ENCODE measurements around the gene RAB10. TPM values are rescaled to one million over a fixed set of nuclear protein-coding genes. Genes with fewer than 3 reads are reported as not detected.

RAB10 gene
- total RNA-seq, 1 experiment from 2014 or later, result 138 TPM

GRCh38 chr2:26017464-26018183 lies 16.3 kb upstream of the RAB10 start:
- Histone ChIP-seq H3F3A (ENCODE audit: low read length, unreplicated experiment) (peaks cover 14% of the 10 kb centered on the region), H2AFZ (ENCODE audit: low read length) (no peak overlapping the region), H3K9me2 (replicated peaks; ENCODE audit: low read length) (no peaks in the 10 kb centered on the region), H3K4me1 (ENCODE audit: insufficient read depth, low read length) (peaks cover 32% of the 10 kb centered on the region), H3K4me2 (ENCODE audit: low read length) (peak overlapping the region; percentile 22; the same call in 1 of the 2 replicates), H3K27me3 (ENCODE audit: low read length) (no peaks in the 10 kb centered on the region), H3K9me3 (ENCODE audit: low read length) (no peaks in the 10 kb centered on the region), H3K9ac (ENCODE audit: low read length) (peak overlapping the region; percentile 29; the same call in 1 of the 2 replicates), H3K79me2 (ENCODE audit: low read length) (no peaks in the 10 kb centered on the region), H3K36me3 (ENCODE audit: low read depth, low read length) (no peaks in the 10 kb centered on the region), H3K27ac (ENCODE audit: low read length) (peak overlapping the region; percentile 77), H3K4me3 (ENCODE audit: low read length) (no peak overlapping the region), H4K20me1 (ENCODE audit: low read length) (no peaks in the 10 kb centered on the region)
- DNase-seq, result no peak
- no TSS peak for BruUV-seq (replicated peaks)
- ChIA-PET CTCF (interaction anchor here (0.6 kb wide), 1 partner anchor 17 kb away, joined by 3 read pairs; no protein-coding TSS in a partner anchor), POLR2A (ENCODE audit: unreplicated experiment) (interaction anchor here (0.5 kb wide), 1 partner anchor 12 kb away, joined by 8 read pairs; no protein-coding TSS in a partner anchor)
- intact Hi-C loops (cut with micrococcal nuclease), result no loop called here
- TF ChIP-seq EZH2phosphoT487 (IDR thresholded peaks at IDR 0.05; ENCODE audit: borderline replicate concordance, low read length), result no peak
- TF ChIP-seq CTCF (conservative IDR thresholded peaks at IDR 0.05; ENCODE audit: low read depth, low read length), result no peak
- TF ChIP-seq EZH2 (IDR thresholded peaks at IDR 0.05; ENCODE audit: low read length, unreplicated experiment), result no peak
- no peak; the same call in 1 of the 2 replicates for ATAC-seq

DNA sequence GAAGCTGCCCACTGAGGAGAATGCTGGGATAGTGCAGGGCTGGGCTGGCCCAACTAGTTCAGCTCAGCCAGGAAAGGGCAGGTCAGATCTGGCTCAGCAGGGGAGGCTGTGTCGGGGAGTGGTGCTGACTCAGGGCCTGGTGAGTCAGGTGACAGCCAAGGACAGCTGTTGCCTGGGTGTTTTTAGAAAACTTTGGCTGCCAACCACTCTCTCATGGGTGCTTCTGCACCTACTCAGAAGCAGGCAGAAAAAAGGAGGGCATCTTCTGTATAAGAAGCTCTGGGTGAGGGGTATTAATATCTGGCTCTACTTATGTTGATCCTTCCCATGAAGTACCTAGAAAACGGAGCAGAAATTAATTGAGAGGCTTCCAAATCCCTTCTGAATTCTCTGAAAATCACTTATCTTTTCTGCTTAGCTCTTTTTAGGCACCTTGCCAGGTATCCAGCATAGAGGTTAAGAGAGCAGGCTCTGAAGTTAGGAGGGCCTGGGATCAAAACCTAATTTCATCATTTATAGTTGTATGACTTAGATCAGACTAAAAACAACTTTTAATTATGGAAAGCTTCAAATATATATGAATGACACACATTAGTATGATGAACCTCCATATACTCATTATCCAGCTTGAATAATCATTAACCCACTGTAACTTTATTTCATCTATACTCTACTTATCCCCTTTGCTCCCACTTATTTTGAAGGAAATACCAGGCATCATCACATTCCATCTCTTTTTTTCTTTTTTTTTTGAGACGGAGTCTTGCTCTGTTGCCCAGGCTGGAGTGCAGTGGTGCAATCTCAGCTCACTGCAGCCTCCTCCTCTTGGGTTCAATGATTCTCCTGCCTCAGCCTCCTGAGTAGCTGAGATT lies 15.5 kb upstream of the RAB10 start:
- intact Hi-C loops (cut with micrococcal nuclease), result no loop called here
- ChIA-PET POLR2A (ENCODE audit: unreplicated experiment) (interaction anchor here (0.5 kb wide), 1 partner anchor 13 kb away, joined by 8 read pairs; no protein-coding TSS in a partner anchor), CTCF (no interaction called here)
- Histone ChIP-seq H3F3A (ENCODE audit: low read length, unreplicated experiment) (peaks cover 8% of the 10 kb centered on the region), H2AFZ (ENCODE audit: low read length) (no peak overlapping the region), H4K20me1 (ENCODE audit: low read length) (no peaks in the 10 kb centered on the region), H3K27me3 (ENCODE audit: low read length) (no peaks in the 10 kb centered on the region), H3K9me3 (ENCODE audit: low read length) (no peaks in the 10 kb centered on the region), H3K4me3 (ENCODE audit: low read length) (peak overlapping the region; percentile 13; the same call in 1 of the 2 replicates), H3K36me3 (ENCODE audit: low read depth, low read length) (no peaks in the 10 kb centered on the region), H3K9me2 (replicated peaks; ENCODE audit: low read length) (no peaks in the 10 kb centered on the region), H3K9ac (ENCODE audit: low read length) (0 out of 2 replicates have a peak overlapping the region, but pooled peaks have one; percentile 4), H3K79me2 (ENCODE audit: low read length) (no peaks in the 10 kb centered on the region), H3K4me1 (ENCODE audit: insufficient read depth, low read length) (peaks cover 24% of the 10 kb centered on the region), H3K4me2 (ENCODE audit: low read length) (peak overlapping the region; percentile 65), H3K27ac (ENCODE audit: low read length) (peak overlapping the region; percentile 77)
- peak; percentile 92 for DNase-seq
- TF ChIP-seq CTCF (conservative IDR thresholded peaks at IDR 0.05; ENCODE audit: low read depth, low read length) (no peak), EZH2phosphoT487 (IDR thresholded peaks at IDR 0.05; ENCODE audit: borderline replicate concordance, low read length) (no peak), EZH2 (IDR thresholded peaks at IDR 0.05; ENCODE audit: low read length, unreplicated experiment) (no peak)
- peak; percentile 100 for ATAC-seq
- BruUV-seq (replicated peaks), result no TSS peak
